GM21360 (cell line): ENCODE data around the gene NAPSA.
"Not testable (repeated sequence)": the region's sequence is repeated elsewhere in the genome, so short reads cannot be mapped to it uniquely, and the experiment has no call there.

Experiments
- ATAC-seq: cut with Tn5 transposase; IDR thresholded peaks from one replicate; pipeline ENCODE4 v1.9.1; 2021; ENCODE audit warnings: mild to moderate bottlenecking, moderate library complexity; ENCODE audit not compliant: unreplicated experiment

Gene NAPSA

DNA sequence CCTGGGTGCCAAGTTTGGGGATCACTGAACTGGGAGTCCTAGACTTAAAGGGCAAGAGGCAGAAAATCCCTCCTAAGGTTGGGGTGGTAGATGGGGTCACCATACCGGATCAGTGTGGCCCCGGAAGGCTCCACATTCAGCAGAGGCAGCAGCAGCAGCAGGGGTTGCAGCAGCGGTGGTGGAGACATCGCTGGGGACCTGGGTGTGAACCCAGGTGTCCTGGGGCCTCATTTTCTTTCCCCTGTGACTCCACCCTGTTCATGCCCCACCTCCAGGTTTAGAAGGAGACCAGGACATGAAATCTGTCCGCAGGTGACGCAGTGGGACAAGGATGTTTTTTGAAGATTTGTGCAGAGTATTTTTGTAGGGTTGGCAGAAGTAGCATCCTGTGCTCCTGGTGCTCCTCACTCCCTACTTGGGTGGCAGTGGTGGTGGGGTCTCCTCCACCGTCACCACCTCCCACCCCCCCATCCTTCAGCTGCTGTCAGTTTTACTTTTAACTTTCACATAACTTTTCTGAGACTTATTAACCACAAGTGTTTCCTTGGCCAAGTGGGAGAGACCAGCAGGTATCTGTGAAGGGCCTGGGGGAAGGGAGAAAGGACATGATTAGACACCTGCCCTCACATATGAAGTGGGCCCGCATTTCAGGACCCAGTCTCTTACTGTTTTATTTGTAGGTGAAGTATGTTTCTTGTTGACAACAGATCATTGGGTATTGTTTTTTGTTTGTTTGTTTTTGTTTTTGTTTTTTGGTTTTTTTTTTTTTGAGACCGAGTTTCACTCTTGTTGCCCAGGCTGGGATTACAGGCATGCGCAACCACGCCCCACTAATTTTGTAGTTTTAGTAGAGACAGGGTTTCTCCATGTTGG lies at the start of gene NAPSA:
NAPSA (minus strand) TSS at position 206 of the 873 bp plus-strand sequence; CDS start at position 188, 18 bp downstream.
- no peak for ATAC-seq

DNA sequence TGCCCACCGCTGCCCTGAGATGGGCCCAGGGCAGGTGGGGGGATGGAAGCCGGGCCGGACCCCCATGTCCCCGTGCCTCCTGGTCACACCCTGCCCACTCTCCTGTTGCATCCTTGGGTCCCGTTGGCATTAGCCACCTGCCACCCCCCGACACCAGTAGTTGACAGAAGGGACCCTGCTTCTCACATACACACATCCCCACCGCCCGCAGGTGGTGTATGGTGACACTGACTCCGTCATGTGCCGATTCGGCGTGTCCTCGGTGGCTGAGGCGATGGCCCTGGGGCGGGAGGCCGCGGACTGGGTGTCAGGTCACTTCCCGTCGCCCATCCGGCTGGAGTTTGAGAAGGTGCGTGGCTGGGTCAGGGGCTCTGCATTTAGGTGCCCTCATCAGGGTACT lies 48.1 kb upstream of the NAPSA start:
- ATAC-seq = no peak

DNA sequence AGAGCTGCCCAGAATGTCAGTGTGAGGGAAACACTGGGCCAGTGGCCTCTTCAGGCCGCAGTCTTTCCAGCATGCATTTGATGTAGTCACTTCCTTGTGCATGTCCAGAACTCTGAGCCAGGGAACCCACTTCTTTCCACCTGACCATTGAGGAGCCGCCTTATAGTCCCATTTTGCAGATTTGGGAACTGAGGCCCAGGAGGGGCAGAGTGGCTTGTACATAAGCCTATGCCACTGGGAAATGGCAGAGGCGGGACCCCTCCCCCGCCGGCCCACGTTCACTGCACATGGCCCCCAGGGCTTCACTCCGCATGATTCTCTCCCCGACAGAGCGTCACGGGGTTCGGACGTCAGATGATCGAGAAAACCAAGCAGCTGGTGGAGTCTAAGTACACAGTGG lies 47.7 kb upstream of the NAPSA start:
- no peak for ATAC-seq

GRCh38 chr19:50412419-50412818 lies 47.0 kb upstream of the NAPSA start:
- ATAC-seq = no peak

- no peak for ATAC-seq
Measured at GRCh38 chr19:50410109-50410508, 44.7 kb upstream of the NAPSA start.

DNA sequence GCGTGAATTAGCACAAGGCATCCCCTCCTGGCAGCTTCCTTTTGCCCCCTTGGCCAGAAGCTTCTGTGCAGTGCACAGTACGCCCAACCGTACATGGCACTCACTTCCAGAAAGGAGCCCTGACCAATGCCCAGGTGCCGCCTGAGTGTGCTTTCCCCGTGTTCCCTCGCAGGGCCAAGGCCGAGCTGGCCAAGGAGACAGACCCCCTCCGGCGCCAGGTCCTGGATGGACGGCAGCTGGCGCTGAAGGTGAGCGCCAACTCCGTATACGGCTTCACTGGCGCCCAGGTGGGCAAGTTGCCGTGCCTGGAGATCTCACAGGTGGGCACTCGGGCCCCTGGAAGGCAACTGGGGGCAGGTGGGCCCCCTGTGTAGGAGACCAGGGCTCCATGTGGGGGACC lies 43.9 kb upstream of the NAPSA start:
- ATAC-seq = no peak

- no peak for ATAC-seq
Measured at GRCh38 chr19:50406829-50407228, 41.4 kb upstream of the NAPSA start.

DNA sequence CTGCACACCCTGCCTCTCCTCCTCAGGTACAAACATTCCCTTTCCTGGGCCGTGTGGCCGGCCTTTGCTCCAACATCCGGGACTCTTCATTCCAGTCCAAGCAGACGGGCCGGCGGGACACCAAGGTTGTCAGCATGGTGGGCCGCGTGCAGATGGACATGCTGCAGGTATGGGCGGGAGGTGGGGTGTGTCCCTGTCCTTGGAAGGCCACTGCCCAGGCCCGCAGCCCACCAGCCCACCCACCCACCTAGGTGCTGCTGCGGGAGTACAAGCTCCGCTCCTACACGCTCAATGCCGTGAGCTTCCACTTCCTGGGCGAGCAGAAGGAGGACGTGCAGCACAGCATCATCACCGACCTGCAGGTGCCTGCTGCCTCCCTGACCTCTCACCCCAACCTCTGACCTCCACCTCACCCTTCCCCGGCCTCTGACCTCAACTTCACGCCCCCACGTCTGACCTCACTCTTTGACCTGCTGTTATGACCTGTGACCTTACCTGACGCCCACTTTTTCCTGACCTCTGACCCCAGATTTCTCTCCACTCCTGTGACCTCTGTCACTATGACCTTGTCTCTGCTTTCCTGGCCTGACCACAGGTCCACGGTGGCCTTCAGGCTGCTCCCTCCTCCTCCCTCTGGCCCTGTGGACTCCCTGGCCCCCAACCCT lies 40.8 kb upstream of the NAPSA start:
- ATAC-seq = no peak

DNA sequence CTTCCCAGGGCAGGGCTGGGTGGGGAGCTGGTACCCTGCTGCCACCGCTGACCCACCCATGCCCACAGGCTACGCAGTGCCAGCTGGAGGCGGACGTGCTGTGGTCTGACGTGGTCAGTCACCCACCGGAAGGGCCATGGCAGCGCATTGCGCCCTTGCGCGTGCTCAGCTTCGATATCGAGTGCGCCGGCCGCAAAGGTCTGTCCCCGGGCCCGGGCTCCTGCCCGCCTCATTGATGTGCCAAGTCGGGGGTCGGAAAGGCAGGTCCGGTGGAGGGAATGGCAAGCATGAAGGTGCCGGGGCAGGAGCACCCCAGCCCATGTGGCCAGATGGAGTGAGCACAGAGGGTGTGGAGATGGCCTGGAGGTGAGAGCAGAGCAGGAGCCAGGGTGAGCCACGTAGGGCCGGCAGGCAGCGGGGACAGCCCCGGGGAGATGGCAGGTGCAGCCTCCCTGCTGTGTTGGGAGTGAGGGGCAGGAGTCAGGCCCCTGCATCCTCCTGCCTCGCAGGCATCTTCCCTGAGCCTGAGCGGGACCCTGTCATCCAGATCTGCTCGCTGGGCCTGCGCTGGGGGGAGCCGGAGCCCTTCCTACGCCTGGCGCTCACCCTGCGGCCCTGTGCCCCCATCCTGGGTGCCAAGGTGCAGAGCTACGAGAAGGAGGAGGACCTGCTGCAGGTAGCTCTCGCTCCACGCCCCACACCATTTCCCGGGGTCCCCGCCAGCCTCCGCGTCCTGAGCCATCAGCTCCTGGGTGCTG lies 37.3 kb upstream of the NAPSA start:
- ATAC-seq = no peak

DNA sequence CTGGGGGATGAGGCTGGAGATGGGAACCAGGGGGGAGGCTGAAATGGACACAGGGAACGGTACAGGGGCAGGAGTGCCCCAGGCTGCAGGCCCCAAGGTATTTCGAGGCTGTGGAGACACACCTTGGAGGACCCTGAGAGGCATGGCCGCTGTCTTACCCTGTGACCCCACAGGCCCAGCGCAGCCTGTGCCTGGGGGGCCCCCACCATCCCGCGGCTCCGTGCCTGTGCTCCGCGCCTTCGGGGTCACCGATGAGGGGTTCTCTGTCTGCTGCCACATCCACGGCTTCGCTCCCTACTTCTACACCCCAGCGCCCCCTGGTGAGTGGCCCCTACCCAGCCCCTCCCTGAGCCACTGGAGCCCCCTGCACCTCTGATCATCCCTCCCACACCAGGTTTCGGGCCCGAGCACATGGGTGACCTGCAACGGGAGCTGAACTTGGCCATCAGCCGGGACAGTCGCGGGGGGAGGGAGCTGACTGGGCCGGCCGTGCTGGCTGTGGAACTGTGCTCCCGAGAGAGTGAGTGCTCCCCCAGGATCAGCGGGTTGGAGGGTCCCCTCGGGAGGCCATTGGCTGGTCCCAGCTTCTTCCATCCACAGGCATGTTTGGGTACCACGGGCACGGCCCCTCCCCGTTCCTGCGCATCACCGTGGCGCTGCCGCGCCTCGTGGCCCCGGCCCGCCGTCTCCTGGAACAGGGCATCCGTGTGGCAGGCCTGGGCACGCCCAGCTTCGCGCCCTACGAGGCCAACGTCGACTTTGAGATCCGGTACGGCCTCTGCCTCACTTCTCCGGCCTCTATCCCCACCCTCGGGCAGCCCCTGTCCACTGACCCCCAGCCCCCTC lies 36.4 kb upstream of the NAPSA start:
- ATAC-seq = no peak

DNA sequence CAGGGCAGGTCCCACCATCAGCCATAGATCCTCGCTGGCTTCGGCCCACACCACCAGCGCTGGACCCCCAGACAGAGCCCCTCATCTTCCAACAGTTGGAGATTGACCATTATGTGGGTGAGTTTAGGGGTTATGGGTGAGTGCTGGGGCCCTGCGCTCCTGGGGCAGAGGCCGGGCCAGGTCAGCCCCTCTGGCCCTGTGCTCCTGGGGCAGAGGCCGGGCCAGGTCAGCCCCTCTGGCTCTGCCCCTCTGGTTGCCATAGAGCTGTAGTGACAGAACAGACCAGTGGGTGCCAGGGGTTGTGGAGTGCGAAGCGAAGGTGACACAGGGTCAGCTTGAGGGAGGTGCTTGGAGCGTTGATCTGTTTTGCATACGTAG lies 33.9 kb upstream of the NAPSA start:
- no peak for ATAC-seq

DNA sequence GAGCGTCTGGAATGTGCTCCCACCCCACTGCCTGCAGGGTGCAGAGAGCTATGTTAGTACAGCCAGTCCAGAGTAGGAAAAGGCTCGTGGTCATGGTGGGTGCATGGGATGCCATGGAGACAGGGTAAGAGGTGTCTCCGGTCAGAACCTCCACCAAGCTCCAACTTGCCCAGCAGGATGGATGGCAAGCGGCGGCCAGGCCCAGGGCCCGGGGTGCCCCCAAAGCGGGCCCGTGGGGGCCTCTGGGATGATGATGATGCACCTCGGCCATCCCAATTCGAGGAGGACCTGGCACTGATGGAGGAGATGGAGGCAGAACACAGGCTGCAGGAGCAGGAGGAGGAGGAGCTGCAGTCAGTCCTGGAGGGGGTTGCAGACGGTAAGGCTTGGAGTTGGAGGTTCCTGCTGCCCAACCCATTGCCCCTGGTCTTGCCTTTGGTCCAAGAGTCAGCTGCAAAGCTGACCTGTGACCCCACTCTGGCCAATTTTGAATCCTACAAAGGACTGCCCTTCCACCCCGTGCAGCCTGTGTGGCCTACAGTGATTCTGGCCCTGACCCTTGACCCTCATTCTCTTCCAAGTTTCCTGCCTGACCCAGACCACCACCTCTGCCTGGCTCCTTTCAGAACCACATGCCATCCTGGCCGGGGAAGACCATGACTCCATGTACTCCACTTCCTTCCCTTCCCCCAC lies 33.4 kb upstream of the NAPSA start:
- ATAC-seq = no peak

- no peak for ATAC-seq
Measured at GRCh38 chr19:50394017-50394416, 28.6 kb upstream of the NAPSA start.

GRCh38 chr19:50393589-50393988 lies 28.1 kb upstream of the NAPSA start:
- ATAC-seq = no peak

- no peak for ATAC-seq
Measured at GRCh38 chr19:50392759-50393158, 27.3 kb upstream of the NAPSA start.

DNA sequence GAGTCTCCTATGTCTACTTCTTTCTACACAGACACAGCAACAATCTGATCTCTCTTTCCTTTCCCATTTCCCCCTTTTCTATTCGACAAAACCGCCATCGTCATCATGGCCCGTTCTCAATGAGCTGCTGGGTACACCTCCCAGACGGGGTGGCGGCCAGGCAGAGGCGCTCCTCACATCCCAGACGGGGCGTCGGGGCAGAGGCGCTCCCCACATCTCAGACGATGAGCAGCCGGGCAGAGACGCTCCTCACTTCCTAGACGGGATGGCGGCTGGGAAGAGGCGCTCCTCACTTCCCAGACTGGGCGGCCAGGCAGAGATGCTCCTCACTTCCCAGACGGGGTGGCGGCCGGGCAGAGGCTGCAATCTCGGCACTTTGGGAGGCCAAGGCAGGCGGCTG lies 25.5 kb upstream of the NAPSA start:
- not testable (repeated sequence) for ATAC-seq

- ATAC-seq = not testable (repeated sequence)
Measured at GRCh38 chr19:50390295-50390694, 24.9 kb upstream of the NAPSA start.

- ATAC-seq = no peak
Measured at GRCh38 chr19:50387868-50388245, 22.4 kb upstream of the NAPSA start.

GRCh38 chr19:50387176-50387867 lies 21.9 kb upstream of the NAPSA start:
- ATAC-seq = no peak
